Measurements from ENCODE around the gene SDHC.

Gene SDHC

GRCh38 chr1:161299347-161299746, 14.8 kb upstream of the SDHC start:
- H3K9ac ChIP-seq: no peak overlapping the region
- H3K27me3 ChIP-seq (ENCODE audit: control insufficient read depth, insufficient read depth, low read length): no peaks in the 10 kb centered on the region
- H3K9me3 ChIP-seq (ENCODE audit: control insufficient read depth, low read length): no peaks in the 10 kb centered on the region
- H3K27ac ChIP-seq: no peak overlapping the region
- no peaks in the 10 kb centered on the region for H3K36me3 ChIP-seq (ENCODE audit: control insufficient read depth, insufficient read depth, low read length)
- H3K4me3 ChIP-seq (ENCODE audit: low read depth, low read length): no peak overlapping the region
- H3K79me2 ChIP-seq: no peaks in the 10 kb centered on the region
- no peak for TF ChIP-seq CTCF (IDR thresholded peaks at IDR 0.05)
- H3K4me2 ChIP-seq (ENCODE audit: low read length): no peak overlapping the region
- no peaks in the 10 kb centered on the region for H3K4me1 ChIP-seq
- no peak overlapping the region for H2AFZ ChIP-seq

- H3K4me3 ChIP-seq (ENCODE audit: low read depth, low read length): no peak overlapping the region
- H3K4me2 ChIP-seq (ENCODE audit: low read length): no peak overlapping the region
- H3K79me2 ChIP-seq: no peaks in the 10 kb centered on the region
- TF ChIP-seq CTCF (IDR thresholded peaks at IDR 0.05): no peak
- no peak overlapping the region for H2AFZ ChIP-seq
- no peaks in the 10 kb centered on the region for H3K27me3 ChIP-seq (ENCODE audit: control insufficient read depth, insufficient read depth, low read length)
- no peak overlapping the region for H3K9ac ChIP-seq
- H3K4me1 ChIP-seq: no peaks in the 10 kb centered on the region
- no peaks in the 10 kb centered on the region for H3K9me3 ChIP-seq (ENCODE audit: control insufficient read depth, low read length)
- no peaks in the 10 kb centered on the region for H3K36me3 ChIP-seq (ENCODE audit: control insufficient read depth, insufficient read depth, low read length)
- no peak overlapping the region for H3K27ac ChIP-seq
Measured at GRCh38 chr1:161300478-161300877, 13.7 kb upstream of the SDHC start.

- Histone ChIP-seq H3K4me2 (ENCODE audit: low read length) (peak overlapping the region; percentile 83), H3K79me2 (no peaks in the 10 kb centered on the region), H3K4me3 (ENCODE audit: low read depth, low read length) (peak overlapping the region; percentile 90), H3K36me3 (ENCODE audit: control insufficient read depth, insufficient read depth, low read length) (no peaks in the 10 kb centered on the region), H3K4me1 (peaks cover 4% of the 10 kb centered on the region), H3K9ac (no peak overlapping the region), H2AFZ (peak overlapping the region; percentile 85), H3K27ac (peak overlapping the region; percentile 47), H3K27me3 (ENCODE audit: control insufficient read depth, insufficient read depth, low read length) (no peaks in the 10 kb centered on the region), H3K9me3 (ENCODE audit: control insufficient read depth, low read length) (no peaks in the 10 kb centered on the region)
- TF ChIP-seq CTCF (IDR thresholded peaks at IDR 0.05): no peak
Measured at GRCh38 chr1:161304927-161305866, 9.0 kb upstream of the SDHC start.

GRCh38 chr1:161305867-161306519, 8.2 kb upstream of the SDHC start:
- no peaks in the 10 kb centered on the region for H3K36me3 ChIP-seq (ENCODE audit: control insufficient read depth, insufficient read depth, low read length)
- peak overlapping the region; percentile 47 for H3K27ac ChIP-seq
- H3K79me2 ChIP-seq: no peaks in the 10 kb centered on the region

More at GRCh38 chr1:161305867-161306519, 8.2 kb upstream of the SDHC start:
- Histone ChIP-seq H3K27me3 (ENCODE audit: control insufficient read depth, insufficient read depth, low read length) (no peaks in the 10 kb centered on the region), H3K4me1 (peaks cover 4% of the 10 kb centered on the region), H2AFZ (peak overlapping the region; percentile 85), H3K4me2 (ENCODE audit: low read length) (peak overlapping the region; percentile 83), H3K9ac (no peak overlapping the region), H3K4me3 (ENCODE audit: low read depth, low read length) (peak overlapping the region; percentile 90), H3K9me3 (ENCODE audit: control insufficient read depth, low read length) (no peaks in the 10 kb centered on the region)
- peak; percentile 23 for TF ChIP-seq CTCF (IDR thresholded peaks at IDR 0.05)
